Fibroblast of skin of right biceps (primary cell): ENCODE measurements around the gene THBS2.
"Not testable (repeated sequence)": the region's sequence is repeated elsewhere in the genome, so short reads cannot be mapped to it uniquely, and the experiment has no call there.

ENCODE experiments used
- DNase-seq: peaks from one replicate; pipeline ENCODE4 v3.0.0-alpha.2; 2013

THBS2 gene

GRCh38 chr6:169253337-169254238 is at the start of gene THBS2:
TSS of gene THBS2 (minus strand) at chr6:169253846. CDS start at chr6:169250784, 3,062 bp downstream.
- DNase-seq = peak; percentile 88

GRCh38 chr6:169302716-169303115 is 49.1 kb upstream of the THBS2 start:
- no peak for DNase-seq

GRCh38 chr6:169302255-169302654 is 48.6 kb upstream of the THBS2 start:
- no peak for DNase-seq

GRCh38 chr6:169300916-169301315 is 47.3 kb upstream of the THBS2 start:
- DNase-seq = no peak

GRCh38 chr6:169298626-169299025 is 45.0 kb upstream of the THBS2 start:
- not testable (repeated sequence) for DNase-seq

GRCh38 chr6:169296622-169297021 is 43.0 kb upstream of the THBS2 start:
- DNase-seq = no peak

GRCh38 chr6:169296170-169296569 is 42.5 kb upstream of the THBS2 start:
- DNase-seq = no peak

- no peak for DNase-seq
These were observed 39.5 kb upstream of the THBS2 start for GRCh38 chr6:169293196-169293595.

- peak; percentile 97 for DNase-seq
These were observed 38.9 kb upstream of the THBS2 start for GRCh38 chr6:169292338-169293124.

GRCh38 chr6:169291646-169292337 is 38.1 kb upstream of the THBS2 start:
- DNase-seq = no peak

GRCh38 chr6:169291148-169291547 is 37.5 kb upstream of the THBS2 start:
- no peak for DNase-seq

- DNase-seq = peak; percentile 73
These were observed 36.1 kb upstream of the THBS2 start for GRCh38 chr6:169289619-169290339.

- peak; percentile 48 for DNase-seq
These were observed 35.6 kb upstream of the THBS2 start for GRCh38 chr6:169289257-169289618.

GRCh38 chr6:169288591-169288990 is 34.9 kb upstream of the THBS2 start:
- peak; percentile 48 for DNase-seq

GRCh38 chr6:169287675-169288074 is 34.0 kb upstream of the THBS2 start:
- no peak for DNase-seq

GRCh38 chr6:169286961-169287360 is 33.3 kb upstream of the THBS2 start:
- DNase-seq = no peak

- no peak for DNase-seq
These were observed 31.5 kb upstream of the THBS2 start for GRCh38 chr6:169285165-169285564.

- DNase-seq = no peak
These were observed 30.3 kb upstream of the THBS2 start for GRCh38 chr6:169283924-169284323.

- no peak for DNase-seq
These were observed 28.4 kb upstream of the THBS2 start for GRCh38 chr6:169282043-169282442.

GRCh38 chr6:169277619-169278018 is 24.0 kb upstream of the THBS2 start:
- no peak for DNase-seq

- peak; percentile 49 for DNase-seq
These were observed 21.1 kb upstream of the THBS2 start for GRCh38 chr6:169274781-169275180.

GRCh38 chr6:169273511-169273910 is 19.9 kb upstream of the THBS2 start:
- no peak for DNase-seq

- no peak for DNase-seq
These were observed 18.2 kb upstream of the THBS2 start for GRCh38 chr6:169271877-169272216.
